Right kidney (tissue), 1 donor: Measurements from ENCODE around the gene ASTN2.

Experiments used
- DNase-seq: peaks from one replicate; pipeline ENCODE4 v3.0.0-alpha.2; 2016

The ASTN2 gene

DNA sequence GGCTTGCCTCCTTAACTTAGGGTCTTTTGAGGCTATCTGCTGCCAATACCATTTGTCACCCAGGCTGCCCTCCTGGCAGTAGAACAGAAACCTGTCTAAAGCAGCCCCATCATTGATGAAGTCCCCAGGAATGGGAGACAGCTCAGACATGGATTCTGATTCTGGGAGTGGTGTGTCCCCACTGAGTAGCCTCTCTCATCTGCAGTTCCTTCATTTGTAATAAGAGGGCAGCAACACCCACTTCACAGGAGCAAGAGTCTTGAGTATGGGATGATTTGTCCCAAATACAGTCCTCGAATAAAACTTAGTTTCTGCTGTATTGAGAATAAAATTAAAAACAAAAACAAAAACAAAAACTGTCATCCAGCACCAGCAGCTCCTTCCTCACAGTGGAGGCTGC, 167.6 kb downstream of the ASTN2 start:
- DNase-seq: no peak

DNA sequence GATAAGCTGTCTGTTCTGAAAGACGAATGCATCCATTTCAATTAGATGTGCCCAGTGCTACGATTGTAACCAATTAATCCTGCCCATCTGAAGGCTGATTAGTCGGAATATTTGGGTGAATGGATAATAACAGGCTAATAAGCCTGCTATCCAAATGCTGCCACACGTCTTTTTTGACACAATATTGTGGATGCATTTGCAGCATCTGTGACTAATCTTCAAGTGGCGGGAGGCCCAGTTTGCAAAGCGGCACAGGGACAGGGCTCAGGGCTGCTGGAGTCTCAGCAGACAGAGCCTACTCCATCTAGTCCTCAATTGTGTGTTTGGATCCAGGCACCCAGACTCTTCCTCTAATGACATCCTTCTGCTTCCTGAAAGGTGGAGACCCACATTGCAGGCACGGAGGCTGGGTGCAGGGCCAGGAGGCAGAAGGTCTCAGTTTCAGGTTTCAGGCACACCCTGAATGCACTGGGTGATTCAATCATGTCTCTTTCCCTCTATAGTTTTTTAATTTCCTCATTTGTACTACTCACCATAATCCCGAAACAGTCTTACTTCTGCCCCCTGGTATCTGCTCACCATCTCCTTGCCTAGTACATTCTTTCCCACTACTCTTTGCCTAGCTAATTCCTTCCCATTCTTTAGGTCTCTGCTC, 169.6 kb downstream of the ASTN2 start:
- no peak for DNase-seq

DNA sequence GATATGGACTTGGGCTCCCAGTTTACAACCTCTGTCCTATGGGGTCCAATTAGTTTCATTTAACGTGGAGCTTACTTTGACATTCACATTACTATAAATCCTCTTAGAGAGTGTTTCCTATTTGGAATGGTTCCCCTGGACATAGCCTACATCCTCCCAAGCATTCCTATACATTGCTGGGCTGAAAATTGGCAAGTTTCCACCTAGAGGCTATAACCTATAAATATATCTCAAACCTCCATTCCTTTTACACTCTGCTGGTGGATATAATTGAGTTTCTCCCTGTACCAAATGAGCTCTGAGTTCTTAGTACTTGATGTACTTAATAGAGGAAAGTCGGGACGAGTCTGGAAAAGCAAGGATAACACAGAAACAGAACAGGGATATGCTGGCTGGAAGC, 172.8 kb downstream of the ASTN2 start:
- no peak for DNase-seq

DNA sequence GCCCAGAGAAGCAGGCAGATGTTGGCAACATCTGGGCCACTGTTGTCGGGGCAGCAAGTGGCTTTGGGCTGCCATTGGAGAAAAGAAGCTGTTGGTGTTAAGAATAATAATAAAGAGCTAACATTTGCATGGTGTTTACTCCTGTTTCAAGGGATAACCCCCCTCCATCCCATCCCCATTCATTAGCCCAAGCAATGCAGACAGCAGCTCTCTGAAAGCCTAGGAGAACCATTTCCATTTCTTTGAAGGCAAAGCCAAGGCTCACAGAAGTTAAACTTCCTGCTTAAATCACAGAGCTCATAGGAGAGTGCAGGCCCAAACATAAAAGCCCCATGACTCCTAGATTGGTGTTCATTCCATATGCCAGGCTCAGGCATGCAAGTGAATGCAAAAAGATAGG, 175.4 kb downstream of the ASTN2 start:
- no peak for DNase-seq

DNA sequence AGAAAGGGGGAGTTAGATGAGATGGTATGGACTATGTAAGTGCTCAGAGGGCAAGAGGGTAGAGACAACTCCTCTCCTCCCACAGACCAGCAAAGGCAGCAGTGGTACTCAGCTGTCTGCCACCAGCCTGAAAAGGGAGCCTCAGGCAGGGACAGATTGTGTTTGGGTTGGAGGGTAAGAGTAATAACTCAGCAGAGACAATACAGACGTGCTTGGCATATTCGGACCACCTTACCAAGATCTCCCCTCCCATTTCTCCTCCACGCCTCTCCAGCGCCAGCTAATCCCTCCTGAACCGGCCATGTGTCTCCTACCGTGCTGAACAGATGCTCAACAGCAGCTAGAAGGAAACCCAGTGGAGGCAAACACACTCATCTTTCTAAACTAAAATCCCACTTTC, 180.8 kb downstream of the ASTN2 start:
- no peak for DNase-seq

DNA sequence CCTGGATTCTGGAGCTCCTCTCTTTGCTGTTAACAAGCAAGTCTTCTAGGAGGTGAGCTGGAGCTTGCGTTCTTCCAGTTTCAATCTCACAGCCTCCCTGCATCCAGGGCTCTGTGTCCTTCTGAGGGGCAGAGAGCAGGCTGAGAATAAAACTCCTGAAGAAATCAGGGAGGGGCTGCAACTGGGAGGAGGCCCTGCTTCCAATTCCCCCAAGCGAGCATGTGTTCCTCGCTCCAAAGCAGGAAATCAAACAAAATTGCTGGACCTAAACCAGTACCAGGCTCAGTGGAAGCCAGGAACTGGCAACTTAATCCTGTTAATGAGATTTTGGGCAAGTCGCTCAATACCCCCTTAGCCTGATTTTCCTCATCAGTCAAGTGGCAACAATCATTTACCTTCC, 181.8 kb downstream of the ASTN2 start:
- no peak for DNase-seq

DNA sequence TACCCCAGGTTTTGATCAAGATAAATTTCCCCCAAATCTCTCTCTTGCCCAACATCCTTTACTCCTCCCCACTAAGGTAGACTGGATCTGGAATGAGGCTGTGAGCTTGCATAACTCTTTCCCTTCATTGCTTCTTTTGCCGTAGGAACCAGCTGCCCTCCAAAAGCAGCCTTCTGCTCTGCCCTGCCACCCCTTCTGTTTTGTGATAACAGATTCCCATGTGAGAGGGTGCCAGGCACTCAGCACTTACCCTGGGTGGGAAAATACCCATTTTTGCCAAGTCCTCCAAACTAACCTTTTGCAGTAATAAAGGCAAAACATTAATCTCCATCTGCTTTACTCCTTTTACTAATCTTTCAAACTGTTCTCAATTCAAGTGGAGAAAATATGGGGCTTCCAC, 182.6 kb downstream of the ASTN2 start:
- DNase-seq: no peak

DNA sequence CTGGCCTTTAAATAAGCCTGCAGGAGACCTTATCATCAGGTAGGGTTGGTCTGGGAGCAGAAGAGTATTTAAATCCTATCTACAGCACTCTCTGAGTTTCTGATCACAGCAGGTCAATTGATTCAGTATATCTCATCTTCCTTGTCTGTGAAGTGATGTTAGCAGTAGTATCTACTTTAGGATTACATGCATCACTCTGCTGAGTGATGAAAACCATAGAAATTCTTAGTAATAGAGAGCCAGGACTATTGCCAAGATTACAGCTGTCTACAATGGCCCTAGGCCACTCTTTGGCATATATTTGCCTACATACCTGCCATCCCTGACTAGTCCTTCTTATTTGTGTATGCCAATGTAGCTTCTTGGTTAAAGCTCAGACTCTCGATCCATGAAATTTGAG, 183.8 kb downstream of the ASTN2 start:
- no peak for DNase-seq

DNA sequence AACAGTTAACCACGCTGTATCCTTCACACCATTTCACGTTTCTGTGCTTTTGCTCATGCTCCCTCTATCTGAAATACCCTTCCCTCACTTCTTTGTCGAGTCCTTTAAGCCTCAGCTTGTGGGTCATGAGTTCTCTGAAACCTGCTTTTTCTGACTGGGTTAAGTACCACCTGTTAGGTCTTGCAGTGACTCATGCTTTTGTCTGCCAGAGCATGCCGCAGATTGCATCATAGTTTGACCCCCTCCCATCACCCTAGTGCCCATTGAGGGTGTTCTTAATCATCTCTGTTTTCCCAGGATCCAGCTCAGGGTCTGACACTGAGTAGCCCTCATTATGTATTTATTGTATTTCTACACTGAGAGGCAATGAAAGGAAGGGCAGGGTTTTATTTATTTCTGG, 190.2 kb downstream of the ASTN2 start:
- no peak for DNase-seq

DNA sequence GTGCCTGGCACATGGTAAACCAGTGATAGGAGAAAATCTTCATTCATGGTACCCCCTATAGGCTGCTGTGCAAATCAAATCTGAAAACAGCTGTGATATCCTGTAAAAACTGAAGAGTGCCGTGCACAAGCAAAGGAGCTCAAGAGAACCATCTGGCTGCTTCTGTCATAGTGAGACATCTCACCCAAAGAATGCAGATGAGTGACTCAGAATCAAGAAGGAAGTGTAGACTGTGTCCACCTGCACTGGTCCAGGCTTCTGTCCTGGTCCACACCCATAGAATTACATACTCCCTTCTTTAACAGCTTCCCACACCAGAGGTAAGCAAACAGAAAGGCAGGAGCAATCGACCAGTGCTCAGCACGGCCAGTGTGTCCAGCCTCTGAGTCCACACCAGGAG, 195.9 kb downstream of the ASTN2 start:
- DNase-seq: no peak

DNA sequence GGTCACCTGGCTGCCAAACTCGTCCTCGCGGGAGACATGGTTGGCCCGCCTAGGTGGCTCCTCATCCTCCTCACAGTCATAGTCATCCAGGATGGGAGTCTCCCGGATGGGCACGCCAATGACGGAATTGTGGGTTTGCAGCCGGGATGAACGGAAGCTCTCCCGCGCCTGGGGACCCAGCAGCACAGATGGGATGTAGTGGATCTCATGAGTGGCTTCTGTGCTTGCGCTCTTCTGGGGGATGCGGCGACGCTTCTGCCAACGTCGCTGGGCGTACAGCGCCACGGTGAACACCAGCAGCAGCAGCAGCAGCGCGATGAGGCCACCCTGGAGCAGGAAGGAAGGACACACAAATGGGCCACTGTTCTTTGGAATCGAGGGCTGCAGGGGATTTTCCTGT, 200.4 kb downstream of the ASTN2 start:
- no peak for DNase-seq

DNA sequence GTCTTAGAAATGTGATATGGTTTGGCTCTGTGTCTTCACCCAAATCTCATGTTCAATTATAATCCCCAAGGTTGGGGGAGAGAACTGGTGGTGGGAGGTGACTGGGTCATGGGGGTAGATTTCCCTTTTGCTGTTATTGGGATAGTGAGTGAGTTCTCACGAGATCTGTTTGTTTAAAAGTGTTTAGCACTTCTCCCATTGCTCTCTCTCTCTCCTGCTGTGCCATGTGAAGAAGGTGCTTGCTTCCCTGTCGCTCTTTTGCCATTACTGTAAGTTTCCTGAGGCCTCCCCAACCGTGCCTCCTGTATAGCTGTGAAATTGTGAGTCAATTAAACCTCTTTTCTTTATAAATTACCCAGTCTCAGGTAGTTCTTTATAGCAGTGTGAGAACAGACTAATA, 203.6 kb downstream of the ASTN2 start:
- no peak for DNase-seq

DNA sequence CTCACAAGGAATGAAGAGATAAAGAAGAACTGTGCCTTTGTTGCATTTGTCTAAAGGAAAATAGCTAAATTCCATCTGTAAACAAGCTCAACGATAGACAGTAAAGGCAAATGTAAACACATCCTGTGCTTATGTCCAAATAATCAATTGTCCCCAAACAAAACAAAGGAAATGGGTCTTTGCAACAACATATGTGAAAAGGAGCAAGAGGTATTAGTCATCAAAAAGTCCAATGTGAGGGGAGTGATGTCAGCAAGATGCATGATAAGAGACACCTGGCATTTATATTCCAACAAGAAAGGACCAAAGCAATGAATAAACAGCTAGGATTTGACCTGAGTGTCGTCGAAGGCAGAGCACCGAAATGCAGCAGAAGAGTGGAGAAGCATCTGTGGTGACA, 209.1 kb downstream of the ASTN2 start:
- DNase-seq: no peak

DNA sequence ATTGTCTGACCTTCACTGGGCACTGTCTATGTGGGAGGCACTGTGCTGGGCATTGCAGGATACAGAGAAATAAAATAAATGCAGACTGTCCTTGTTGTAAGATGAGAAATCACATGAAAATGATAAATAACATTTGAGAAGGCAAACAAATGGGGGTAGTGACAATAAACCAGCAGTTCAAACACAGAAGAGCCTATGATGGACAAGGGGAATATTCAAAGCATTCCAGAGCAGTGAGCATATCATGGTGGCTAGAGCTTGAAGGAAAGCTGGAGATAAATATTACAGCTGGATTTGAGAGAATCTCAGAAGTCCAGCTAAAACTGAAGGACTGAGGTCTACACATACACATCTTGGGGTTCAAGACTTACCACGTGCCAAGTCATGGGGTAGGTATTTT, 209.9 kb downstream of the ASTN2 start:
- DNase-seq: no peak

DNA sequence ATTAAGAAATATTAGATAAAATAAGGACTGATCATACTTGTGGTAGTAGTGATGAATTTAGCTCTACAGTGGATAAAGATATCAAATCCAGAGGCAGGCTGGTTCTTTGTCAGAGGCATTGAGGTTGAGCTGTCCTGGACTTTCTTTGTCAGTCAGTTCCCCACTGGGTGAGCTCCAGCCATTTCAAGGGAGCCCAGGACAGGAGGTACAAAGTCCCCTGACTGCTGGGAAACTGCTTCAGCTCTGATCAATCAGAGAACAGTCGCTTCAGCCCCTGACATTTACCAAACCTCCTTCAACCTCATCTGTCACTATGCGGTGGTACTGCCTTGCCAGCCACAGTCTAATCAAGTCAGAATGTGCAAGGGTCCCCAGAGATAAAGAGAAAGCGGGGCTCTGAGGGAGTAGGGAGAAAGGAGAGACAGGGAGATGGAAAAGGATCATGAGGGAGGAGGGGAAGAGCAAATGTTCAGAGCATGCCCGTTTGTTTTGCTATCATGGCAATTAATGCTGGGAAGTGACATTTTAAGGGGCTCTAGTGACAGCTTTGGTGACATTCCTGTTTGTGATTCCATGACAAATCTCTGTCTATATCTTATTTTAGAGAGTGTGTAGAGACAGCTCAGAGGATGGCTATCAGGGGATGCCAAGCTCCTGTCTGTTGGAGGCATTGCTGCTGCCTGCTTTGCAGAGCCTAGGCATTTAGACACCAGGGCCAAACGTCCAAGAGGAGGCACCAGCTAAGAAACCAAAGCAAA, 223.2 kb downstream of the ASTN2 start:
- DNase-seq: no peak

DNA sequence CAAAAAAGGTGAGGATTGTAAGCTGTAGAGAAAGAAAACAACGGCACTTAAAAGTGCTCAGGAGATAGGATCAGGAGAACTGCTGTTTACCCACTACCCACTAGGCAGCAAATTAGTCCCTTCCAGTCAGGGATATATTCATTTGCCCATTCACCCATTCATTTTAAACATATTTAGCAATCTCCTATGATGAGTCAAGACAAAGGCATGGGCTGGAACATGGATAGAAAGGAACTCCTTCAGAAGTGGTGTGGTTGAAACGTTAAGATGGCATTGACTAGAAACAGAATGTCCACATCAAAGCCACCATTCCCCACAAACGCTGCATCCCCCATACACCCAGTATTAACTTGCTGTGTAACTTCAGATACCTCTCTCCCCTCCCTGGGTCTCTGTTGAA, 225.7 kb downstream of the ASTN2 start:
- no peak for DNase-seq

DNA sequence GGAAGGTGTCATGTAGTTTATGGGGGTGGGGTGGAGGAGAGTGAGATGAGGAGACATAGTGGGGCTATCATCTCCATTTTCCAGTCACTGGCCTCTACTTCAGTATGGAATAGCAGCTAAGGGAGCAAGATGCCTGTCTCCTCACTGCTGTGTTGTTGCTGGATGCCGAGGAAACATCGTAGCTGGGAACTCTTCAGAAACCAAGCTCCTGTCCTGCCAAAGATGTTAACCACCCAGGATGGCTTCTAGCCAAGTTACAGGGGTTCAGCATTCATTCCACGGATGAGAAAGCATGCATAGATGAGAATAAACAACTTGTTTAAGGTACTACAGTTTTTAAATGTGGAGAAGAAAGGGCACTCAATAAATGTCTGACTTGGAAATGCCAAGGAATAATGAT, 226.5 kb downstream of the ASTN2 start:
- DNase-seq: no peak

DNA sequence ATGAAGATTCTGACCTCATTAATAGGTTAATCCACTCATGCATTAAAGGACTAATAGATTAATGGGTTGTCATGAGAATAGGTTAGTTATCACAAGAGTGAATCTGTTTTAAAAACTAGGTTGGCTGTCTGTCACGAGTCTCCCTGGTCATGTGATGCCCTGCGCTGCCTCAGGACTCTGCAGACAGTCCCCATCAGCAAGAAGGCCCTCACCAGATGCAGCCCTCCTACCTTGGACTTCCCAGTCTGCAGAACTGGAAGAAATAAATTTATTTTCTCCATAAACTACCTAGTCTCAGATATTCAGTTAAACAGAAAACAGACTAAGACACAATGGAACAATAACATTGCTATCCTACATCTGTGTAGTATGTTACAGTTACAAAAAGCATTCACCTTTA, 227.4 kb downstream of the ASTN2 start:
- no peak for DNase-seq

DNA sequence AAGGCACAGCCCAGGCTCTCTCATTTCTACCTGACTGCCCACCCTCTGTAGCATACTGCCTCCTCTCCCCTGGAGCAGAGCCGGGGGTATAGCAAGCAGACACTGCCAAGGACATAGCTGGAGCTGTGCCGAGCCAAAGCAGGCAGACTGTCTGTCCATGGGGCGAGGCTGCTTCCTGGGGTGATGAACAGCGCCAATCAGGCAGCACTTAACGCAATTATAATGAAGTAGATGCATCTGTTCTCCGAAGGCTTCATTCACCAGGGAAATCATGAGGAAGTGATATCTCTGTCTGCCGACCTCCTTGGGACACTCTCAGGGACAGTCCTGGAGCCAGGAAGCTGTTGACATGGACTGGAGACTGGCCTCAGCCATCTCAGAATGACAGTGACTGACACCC, 230.7 kb downstream of the ASTN2 start:
- no peak for DNase-seq

DNA sequence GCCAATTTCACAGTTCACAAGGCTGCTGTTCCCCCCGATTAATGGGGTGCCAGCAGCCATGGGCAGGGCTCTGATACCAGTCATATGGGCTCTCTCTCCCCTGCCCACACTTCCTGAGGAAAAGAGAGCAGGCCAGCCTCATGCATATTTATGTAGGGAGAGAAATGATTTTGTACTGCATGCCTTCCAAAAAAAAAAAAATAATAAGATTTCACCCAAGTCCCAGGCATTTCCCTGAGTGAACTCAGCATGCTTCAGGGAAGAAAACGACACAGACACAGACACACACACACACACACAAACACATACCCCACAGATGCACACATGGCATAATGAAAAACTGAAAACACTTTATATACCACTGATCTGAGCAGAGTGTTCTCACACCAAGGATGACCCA, 232.8 kb downstream of the ASTN2 start:
- no peak for DNase-seq

DNA sequence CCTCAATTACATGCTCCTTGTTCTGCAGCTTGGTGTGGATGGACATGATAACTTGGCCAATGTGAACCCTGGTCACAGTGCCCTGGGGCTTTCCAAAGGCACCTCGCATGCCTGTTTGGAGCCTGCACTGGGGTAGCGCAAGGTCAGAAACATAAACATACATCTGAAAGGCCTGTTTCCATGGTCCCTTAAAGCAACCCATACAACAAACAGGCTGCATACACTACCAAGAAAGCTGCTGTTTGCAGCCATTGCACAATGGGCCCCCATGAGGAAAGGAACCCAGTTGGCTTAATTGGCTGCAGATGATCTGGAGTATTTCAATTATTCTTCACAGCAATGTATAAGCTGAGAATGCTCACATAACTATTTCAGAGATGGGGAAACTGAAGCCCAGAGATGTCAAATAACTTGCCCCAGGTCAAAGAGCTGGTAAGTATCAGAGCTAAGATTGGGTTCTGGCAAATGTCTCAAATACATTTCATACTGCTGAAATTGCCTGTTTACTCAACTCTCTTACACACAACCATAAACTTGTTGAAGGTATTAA, 233.9 kb downstream of the ASTN2 start:
- DNase-seq: no peak

DNA sequence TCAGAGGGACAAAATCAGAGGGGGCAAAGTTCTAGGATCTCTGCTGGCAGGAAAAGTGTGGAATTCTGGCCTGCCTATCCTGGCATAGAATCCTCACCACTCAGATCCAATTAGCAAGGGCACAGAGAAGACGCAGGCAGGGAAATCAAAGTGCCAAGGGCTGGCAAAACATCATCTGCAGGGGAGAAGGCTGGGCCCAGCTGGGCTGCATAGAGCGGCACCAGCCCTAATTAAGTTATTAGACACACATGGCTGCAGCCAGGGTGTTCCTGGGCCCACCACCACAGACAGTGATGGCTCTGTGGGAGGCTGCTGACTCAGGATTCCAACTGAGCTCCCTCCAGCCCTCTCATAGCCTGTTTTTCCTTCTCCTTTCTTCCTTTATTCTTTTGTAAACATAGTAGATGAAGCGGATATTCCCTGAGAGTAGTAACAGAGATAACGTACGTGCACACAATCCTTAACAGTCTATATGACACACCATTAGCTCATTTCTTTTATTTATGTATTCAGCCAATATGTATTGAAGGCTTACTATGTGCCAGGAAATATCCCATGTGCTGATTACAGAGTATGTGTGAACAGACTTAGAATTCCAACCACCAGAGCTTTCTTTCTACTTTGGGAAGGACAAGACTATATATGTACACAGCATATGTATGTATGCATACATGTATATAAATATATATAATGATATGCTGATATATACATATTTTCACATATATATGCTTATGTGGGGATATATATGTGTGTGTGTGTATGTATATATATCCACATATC, 236.1 kb downstream of the ASTN2 start:
- peak; percentile 4 for DNase-seq

DNA sequence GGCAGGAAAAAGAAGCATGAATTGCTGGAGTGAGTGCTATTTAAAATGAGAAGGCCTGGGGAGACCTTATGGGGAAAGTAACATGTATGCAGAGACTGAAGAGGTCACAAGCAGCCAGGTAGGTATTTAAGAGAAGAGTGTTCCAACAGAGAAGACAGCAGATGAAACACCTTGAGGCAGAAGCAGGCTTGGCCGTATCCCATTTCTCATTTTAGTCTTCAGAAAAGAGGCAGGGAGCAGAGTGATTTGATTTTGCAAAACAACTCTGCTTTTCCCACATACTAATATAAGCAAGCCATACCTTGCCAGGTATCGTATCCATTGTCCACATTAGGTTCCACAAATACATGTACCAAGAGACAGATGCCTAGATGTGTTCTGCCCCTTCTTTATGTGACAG, 244.3 kb downstream of the ASTN2 start:
- no peak for DNase-seq
